OCI-LY1 (cell line): ENCODE data around the gene CBX8.

Experiments
- EZH2 ChIP-seq: fragments of 200-600 bp; sonication (generic), shearing (Covaris generic); IDR thresholded peaks from 2 replicates; pipeline ENCODE4 v1.8.0; 2017; ENCODE audit warnings: borderline replicate concordance, mixed run types, mild to moderate bottlenecking, antibody characterized with exemption, low read length, moderate library complexity, mixed read lengths
- TF ChIP-seq, protein P1 (sequence below): fragments of 200-600 bp; sonication (generic), shearing (Covaris generic); IDR thresholded peaks from 2 replicates; pipeline ENCODE4 v1.5.1; 2017; ENCODE audit warnings: mild to moderate bottlenecking, antibody characterized with exemption, low read length, moderate library complexity, mixed read lengths

DNA sequence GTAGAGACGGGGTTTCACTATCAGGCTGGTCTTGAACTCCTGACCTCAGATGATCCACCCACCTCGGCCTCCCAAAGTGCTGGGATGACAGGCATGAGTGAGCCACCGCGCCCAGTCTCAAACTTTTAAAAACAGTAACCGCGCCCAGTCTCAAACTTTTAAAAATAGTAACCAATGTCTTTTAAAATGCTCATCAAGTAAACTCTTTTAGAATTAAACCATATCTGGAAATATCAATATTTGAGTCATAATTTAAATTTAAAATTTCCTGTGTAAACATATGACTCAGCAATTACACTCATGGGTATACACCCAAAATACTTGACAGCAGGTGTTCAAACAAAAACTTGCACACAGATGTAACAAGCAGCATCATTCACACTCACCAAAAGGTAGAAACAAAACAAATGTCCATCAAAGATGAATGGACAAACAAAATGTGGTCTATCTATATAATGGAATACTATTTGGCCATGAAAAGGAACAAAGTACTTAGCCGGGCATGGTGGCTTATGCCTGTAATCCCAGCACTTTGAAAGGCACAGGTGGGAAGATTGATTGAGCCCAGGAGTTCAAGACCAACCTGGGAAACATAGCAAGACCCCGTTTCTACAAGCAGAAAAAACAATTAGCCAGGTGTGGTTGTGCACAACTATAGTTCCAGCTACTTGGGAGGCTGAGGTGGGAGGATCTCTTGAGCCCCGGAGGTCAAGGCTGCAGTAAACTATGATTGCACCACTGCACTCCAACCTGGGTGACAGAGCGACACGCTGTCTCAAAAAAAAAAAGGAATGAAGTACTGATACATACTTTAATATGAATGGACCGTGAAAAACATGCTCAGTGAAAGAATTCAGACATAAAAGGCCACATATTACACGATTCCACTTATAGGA is 46.0 kb downstream of the CBX8 start:
- TF ChIP-seq, protein P1, sequence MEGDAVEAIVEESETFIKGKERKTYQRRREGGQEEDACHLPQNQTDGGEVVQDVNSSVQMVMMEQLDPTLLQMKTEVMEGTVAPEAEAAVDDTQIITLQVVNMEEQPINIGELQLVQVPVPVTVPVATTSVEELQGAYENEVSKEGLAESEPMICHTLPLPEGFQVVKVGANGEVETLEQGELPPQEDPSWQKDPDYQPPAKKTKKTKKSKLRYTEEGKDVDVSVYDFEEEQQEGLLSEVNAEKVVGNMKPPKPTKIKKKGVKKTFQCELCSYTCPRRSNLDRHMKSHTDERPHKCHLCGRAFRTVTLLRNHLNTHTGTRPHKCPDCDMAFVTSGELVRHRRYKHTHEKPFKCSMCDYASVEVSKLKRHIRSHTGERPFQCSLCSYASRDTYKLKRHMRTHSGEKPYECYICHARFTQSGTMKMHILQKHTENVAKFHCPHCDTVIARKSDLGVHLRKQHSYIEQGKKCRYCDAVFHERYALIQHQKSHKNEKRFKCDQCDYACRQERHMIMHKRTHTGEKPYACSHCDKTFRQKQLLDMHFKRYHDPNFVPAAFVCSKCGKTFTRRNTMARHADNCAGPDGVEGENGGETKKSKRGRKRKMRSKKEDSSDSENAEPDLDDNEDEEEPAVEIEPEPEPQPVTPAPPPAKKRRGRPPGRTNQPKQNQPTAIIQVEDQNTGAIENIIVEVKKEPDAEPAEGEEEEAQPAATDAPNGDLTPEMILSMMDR: no peak
- no peak for TF ChIP-seq EZH2
